Measurements from ENCODE around the gene IMPACT. TPM values are rescaled to one million over a fixed set of nuclear protein-coding genes. Genes with fewer than 3 reads are reported as not detected.

IMPACT gene
- polyA plus RNA-seq, 1 experiment: 10.0 TPM

DNA sequence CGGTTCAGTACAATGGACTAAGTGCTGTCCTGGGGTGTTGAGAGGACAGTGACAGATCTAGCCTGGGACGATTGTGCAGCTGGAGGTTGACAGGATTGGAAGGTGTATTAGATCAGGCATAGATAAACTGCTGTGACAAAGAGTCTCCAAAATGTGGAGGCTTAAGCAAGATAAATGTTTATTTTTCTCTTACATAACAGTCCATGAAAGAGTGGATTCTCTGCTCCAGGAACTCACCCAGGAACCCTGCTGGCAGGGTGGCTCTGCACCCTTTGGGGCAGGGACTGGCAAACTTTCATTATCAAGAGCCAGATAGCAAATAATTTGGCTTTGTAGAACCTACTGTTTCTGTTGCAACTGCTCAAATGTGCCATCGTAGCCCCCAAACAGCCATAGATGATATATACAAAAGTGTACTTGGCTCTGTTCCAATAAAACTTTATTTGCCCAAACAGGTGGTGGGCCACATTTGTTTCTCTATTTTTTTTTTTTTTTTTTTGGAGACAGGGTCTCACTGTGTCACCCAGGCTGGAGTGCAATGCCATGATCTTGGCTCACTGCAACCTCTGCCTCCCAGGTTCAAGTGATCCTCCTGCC lies 43.6 kb downstream of the IMPACT start:
- Histone ChIP-seq H3K4me3 (ENCODE audit: low read depth, low read length) (no peak overlapping the region), H3K27me3 (ENCODE audit: control insufficient read depth, insufficient read depth, low read length) (no peaks in the 10 kb centered on the region), H3K36me3 (ENCODE audit: control insufficient read depth, insufficient read depth, low read length) (no peaks in the 10 kb centered on the region)
- ChIA-PET CTCF (interaction anchor here (1.2 kb wide), 1 partner anchor 17 kb away, joined by 3 read pairs; no protein-coding TSS in a partner anchor), POLR2A (no interaction called here)
- DNase-seq (ENCODE audit: low read depth): no peak
- TF ChIP-seq, protein P1, sequence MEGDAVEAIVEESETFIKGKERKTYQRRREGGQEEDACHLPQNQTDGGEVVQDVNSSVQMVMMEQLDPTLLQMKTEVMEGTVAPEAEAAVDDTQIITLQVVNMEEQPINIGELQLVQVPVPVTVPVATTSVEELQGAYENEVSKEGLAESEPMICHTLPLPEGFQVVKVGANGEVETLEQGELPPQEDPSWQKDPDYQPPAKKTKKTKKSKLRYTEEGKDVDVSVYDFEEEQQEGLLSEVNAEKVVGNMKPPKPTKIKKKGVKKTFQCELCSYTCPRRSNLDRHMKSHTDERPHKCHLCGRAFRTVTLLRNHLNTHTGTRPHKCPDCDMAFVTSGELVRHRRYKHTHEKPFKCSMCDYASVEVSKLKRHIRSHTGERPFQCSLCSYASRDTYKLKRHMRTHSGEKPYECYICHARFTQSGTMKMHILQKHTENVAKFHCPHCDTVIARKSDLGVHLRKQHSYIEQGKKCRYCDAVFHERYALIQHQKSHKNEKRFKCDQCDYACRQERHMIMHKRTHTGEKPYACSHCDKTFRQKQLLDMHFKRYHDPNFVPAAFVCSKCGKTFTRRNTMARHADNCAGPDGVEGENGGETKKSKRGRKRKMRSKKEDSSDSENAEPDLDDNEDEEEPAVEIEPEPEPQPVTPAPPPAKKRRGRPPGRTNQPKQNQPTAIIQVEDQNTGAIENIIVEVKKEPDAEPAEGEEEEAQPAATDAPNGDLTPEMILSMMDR (IDR thresholded peaks at IDR 0.05; ENCODE audit: insufficient read depth, low read depth, low read length): no peak

DNA sequence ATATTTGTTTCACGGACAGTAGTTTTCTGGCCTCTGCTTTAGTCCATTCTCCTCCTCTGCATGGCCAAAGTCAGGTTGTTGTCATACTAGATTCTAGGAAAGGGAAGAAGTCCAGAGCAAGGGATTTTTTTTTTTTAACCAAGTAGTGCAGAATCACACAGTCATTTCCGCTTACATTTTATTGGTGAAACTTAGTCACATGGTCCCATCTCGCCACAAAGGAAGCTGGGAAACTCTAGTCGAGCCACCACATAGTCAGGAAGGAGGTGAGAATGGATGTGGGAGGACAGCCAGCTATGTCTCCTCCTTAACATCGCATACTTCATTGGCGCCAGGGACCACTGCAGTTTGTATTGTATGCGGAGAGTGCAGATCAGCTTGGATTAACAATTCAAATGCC lies 44.3 kb downstream of the IMPACT start:
- no peaks in the 10 kb centered on the region for H3K27me3 ChIP-seq (ENCODE audit: control insufficient read depth, insufficient read depth, low read length)
- POLR2A ChIA-PET: no interaction called here
- DNase-seq (ENCODE audit: low read depth): no peak
- H3K4me3 ChIP-seq (ENCODE audit: low read depth, low read length): no peak overlapping the region
- CTCF ChIA-PET: interaction anchor here (0.7 to 1.2 kb wide), 2 partner anchors 10 to 16 kb away, joined by 3 to 5 read pairs; no protein-coding TSS in a partner anchor
- TF ChIP-seq, protein P1 (IDR thresholded peaks at IDR 0.05; ENCODE audit: insufficient read depth, low read depth, low read length): no peak
- H3K36me3 ChIP-seq (ENCODE audit: control insufficient read depth, insufficient read depth, low read length): no peaks in the 10 kb centered on the region

DNA sequence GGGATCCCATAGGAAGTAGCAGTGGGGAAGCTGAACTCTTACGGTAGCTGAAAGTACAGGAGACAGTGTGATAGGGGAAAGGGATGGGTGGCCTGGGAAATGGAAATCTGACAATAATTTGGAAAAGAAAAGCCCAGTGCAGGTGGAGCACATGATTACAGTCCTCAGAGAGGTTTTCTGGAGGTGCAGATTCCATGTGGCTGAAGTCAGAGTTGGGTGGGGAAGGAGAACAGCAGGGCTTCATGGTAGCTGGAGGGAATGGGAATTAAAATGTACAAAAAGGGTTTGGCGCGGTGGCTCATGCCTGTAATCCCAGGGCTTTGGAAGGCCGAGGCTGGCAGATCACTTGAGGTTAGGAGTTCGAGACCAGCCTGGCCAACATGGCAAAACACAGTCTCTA lies 46.1 kb downstream of the IMPACT start:
- no peaks in the 10 kb centered on the region for H3K27me3 ChIP-seq (ENCODE audit: control insufficient read depth, insufficient read depth, low read length)
- H3K4me3 ChIP-seq (ENCODE audit: low read depth, low read length): no peak overlapping the region
- no peak for DNase-seq (ENCODE audit: low read depth)
- H3K36me3 ChIP-seq (ENCODE audit: control insufficient read depth, insufficient read depth, low read length): no peaks in the 10 kb centered on the region
- POLR2A ChIA-PET: no interaction called here
- CTCF ChIA-PET: interaction anchor here (0.6 to 0.7 kb wide), 2 partner anchors 71 to 1167 kb away, joined by 3 read pairs; no protein-coding TSS in a partner anchor
- TF ChIP-seq, protein P1 (IDR thresholded peaks at IDR 0.05; ENCODE audit: insufficient read depth, low read depth, low read length): no peak

DNA sequence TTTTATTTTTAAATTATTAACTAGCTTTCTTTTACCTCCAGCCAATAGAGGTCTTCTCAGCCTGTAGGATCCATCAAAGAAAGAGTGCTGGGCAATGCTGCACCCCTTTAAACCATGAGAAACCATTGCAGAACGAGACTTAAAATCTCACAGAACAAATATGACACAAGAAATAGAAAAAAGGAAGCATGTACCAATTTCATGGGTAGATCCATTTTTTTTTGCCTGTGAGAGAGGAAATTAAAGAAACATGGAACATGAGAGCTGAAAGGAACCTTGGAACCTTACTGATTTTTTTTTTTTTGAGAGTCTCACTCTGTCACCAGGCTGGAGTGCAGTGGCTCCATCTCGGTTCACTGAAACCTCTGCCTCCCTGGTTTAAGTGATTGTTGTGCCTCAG lies 47.9 kb downstream of the IMPACT start:
- ChIA-PET CTCF (interaction anchor here (0.6 to 0.7 kb wide), 2 partner anchors 252 to 1466 kb away, joined by 3 to 4 read pairs; no protein-coding TSS in a partner anchor), POLR2A (interaction anchor here (0.8 kb wide), 1 partner anchor 13 kb away, joined by 4 read pairs; no protein-coding TSS in a partner anchor)
- Histone ChIP-seq H3K27me3 (ENCODE audit: control insufficient read depth, insufficient read depth, low read length) (no peaks in the 10 kb centered on the region), H3K4me3 (ENCODE audit: low read depth, low read length) (no peak overlapping the region), H3K36me3 (ENCODE audit: control insufficient read depth, insufficient read depth, low read length) (no peaks in the 10 kb centered on the region)
- TF ChIP-seq, protein P1 (IDR thresholded peaks at IDR 0.05; ENCODE audit: insufficient read depth, low read depth, low read length): no peak
- no peak for DNase-seq (ENCODE audit: low read depth)

DNA sequence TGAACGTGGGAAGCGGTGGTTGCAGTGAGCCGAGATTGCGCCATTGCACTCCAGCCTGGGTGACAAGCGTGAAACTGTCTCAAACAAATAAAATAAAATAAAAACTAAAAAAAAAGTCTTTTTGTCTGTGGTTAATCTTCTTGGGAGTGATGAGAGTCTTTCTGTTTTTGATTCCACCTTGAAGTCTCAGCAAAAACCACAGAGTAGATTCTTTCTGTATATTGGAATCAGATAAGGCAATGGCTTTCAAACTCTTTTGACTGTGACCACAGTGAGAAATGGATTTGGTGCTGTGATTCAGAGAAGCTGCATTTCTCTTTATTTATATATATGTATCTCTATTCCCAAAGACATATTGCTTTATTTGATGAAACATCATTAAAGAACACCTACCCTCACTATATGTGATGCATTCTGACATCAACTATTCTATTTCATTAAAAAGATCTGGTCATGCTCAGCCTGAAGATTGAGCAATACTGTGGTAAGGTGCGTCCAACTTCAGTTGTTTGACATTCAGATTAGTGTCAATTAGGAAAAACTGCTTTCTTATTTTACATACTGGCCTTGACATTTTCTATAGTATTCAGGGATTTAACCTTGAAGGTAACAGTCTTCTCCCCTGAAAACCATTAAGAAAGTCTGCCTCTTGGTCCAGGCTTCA lies 49.6 kb downstream of the IMPACT start:
- TF ChIP-seq, protein P1 (IDR thresholded peaks at IDR 0.05; ENCODE audit: insufficient read depth, low read depth, low read length): no peak
- H3K36me3 ChIP-seq (ENCODE audit: control insufficient read depth, insufficient read depth, low read length): no peaks in the 10 kb centered on the region
- no peak for DNase-seq (ENCODE audit: low read depth)
- H3K27me3 ChIP-seq (ENCODE audit: control insufficient read depth, insufficient read depth, low read length): no peaks in the 10 kb centered on the region
- ChIA-PET CTCF (no interaction called here), POLR2A (no interaction called here)
- no peak overlapping the region for H3K4me3 ChIP-seq (ENCODE audit: low read depth, low read length)

All from BJ (cell line).